Neural progenitor cell (in vitro differentiated cells): Measurements from ENCODE around the gene BCL2L11.
"Not testable (repeated sequence)": the region's sequence is repeated elsewhere in the genome, so short reads cannot be mapped to it uniquely, and the experiment has no call there.

Experiments used
- CTCF ChIP-seq: fragments of 200-600 bp; sonication (generic); IDR thresholded peaks from 2 replicates; pipeline ENCODE4 v1.5.1; 2017; ENCODE audit warnings: antibody characterized with exemption, mild to moderate bottlenecking
- EZH2 ChIP-seq: fragments of 200-600 bp; sonication (generic); IDR thresholded peaks from 2 replicates; pipeline ENCODE4 v1.6.1; 2017; ENCODE audit warnings: antibody characterized with exemption, mild to moderate bottlenecking, moderate library complexity
- EZH2phosphoT487 ChIP-seq: fragments of 200-600 bp; sonication (generic); IDR thresholded peaks from 2 replicates; pipeline ENCODE4 v1.6.1; 2017; ENCODE audit warnings: antibody characterized with exemption

GRCh38 chr2:111082659-111083058, 38.1 kb upstream of the BCL2L11 start:
- TF ChIP-seq CTCF, EZH2, EZH2phosphoT487: not testable (repeated sequence)
